Keratinocyte (primary cell): ENCODE measurements around the gene CHST13. TPM values are rescaled to one million over a fixed set of nuclear protein-coding genes. Genes with fewer than 3 reads are reported as not detected.

Experiments used
- DNase-seq: peaks from one replicate; pipeline ENCODE4 v3.0.0-alpha.2; 2011; ENCODE audit warnings: low read depth, missing footprints, low spot score
- FAIRE-seq: peaks from 2 replicates; lab custom pipeline; 2011; peaks lifted over from hg19 to GRCh38; lab: Jason Lieb, UNC
- H2AFZ ChIP-seq: 2 replicates; pipeline ENCODE4 v1.6.0; 2012; ENCODE audit warnings: low read length, control low read depth, inconsistent platforms; ENCODE audit not compliant: control insufficient read depth
- H3K27ac ChIP-seq: 2 replicates; pipeline ENCODE4 v1.5.1; 2011; ENCODE audit warnings: low read length; ENCODE audit not compliant: control insufficient read depth, insufficient read depth
- H3K27me3 ChIP-seq: 3 replicates; pipeline ENCODE4 v1.6.0; 2011; ENCODE audit warnings: low read length; ENCODE audit not compliant: control insufficient read depth, insufficient read depth; ENCODE audit errors: extremely low read depth
- H3K36me3 ChIP-seq, 2 experiments: 2 replicates in 1 of 2; 3 replicates in 1 of 2; pipeline ENCODE4 v1.5.1; 2011; ENCODE audit warnings: low read length in 2 of 2, mild to moderate bottlenecking in 1 of 2; ENCODE audit not compliant: control insufficient read depth in 2 of 2, insufficient read depth in 2 of 2; ENCODE audit errors: extremely low read depth in 1 of 2
- H3K4me1 ChIP-seq: 3 replicates; pipeline ENCODE4 v1.5.1; 2011; ENCODE audit warnings: low read length; ENCODE audit not compliant: control insufficient read depth, insufficient read depth; ENCODE audit errors: extremely low read depth
- H3K4me2 ChIP-seq: 3 replicates; pipeline ENCODE4 v1.6.0; 2011; ENCODE audit warnings: low read depth, low read length; ENCODE audit not compliant: control insufficient read depth, insufficient read depth; ENCODE audit errors: extremely low read depth
- H3K4me3 ChIP-seq, 3 experiments: fragments of 200-600 bp in 1 of 3; sonication (generic) in 1 of 3; 2 replicates in 2 of 3; 3 replicates in 1 of 3; pipeline ENCODE4 v1.5.1; 2011 to 2016; ENCODE audit warnings: low read length in 3 of 3, mild to moderate bottlenecking in 3 of 3, control low read depth in 2 of 3, inconsistent platforms in 1 of 3, low read depth in 1 of 3, mixed read lengths in 1 of 3, mixed run types in 1 of 3, moderate library complexity in 1 of 3; ENCODE audit not compliant: control insufficient read depth in 2 of 3, insufficient read depth in 2 of 3; ENCODE audit errors: extremely low read depth in 1 of 3
- H3K79me2 ChIP-seq: 2 replicates; pipeline ENCODE4 v1.6.0; 2012; ENCODE audit warnings: low read length; ENCODE audit not compliant: control insufficient read depth, insufficient read depth
- H3K9ac ChIP-seq: 3 replicates; pipeline ENCODE4 v1.6.0; 2011; ENCODE audit warnings: low read length; ENCODE audit not compliant: control insufficient read depth, insufficient read depth; ENCODE audit errors: extremely low read depth
- H3K9me1 ChIP-seq: 3 replicates; pipeline ENCODE4 v1.6.0; 2011; ENCODE audit warnings: low read length; ENCODE audit not compliant: control insufficient read depth, insufficient read depth; ENCODE audit errors: extremely low read depth
- H3K9me3 ChIP-seq: 2 replicates; pipeline ENCODE4 v1.5.1; 2012; ENCODE audit warnings: low read depth, low read length; ENCODE audit not compliant: control insufficient read depth
- H4K20me1 ChIP-seq: 3 replicates; pipeline ENCODE4 v1.6.0; 2011; ENCODE audit warnings: low read length; ENCODE audit not compliant: control insufficient read depth, insufficient read depth; ENCODE audit errors: extremely low read depth
- EZH2 ChIP-seq: IDR thresholded peaks from one replicate; pipeline ENCODE4 v1.6.1; 2012; ENCODE audit warnings: inconsistent platforms, mild to moderate bottlenecking, low read length, moderate library complexity
- dilution Hi-C: fragments of 300-500 bp; cut with MboI; formaldehyde crosslinking; loops from one replicate; pipeline ENCODE4 v1.7.0; 2020; ENCODE audit warnings: low sequenced_read_pairs; ENCODE audit not compliant: extremely low pct_ligation_motif_present
- polyA plus RNA-seq, 5 experiments: library from polyadenylated mRNA; depleted of rRNA in 3 of 5; stranded (reverse) in 3 of 5; stranded (forward) in 1 of 5; unstranded in 1 of 5; fragments of >200 nt; gene quantifications; 1 replicate in 1 of 5; 2 replicates in 3 of 5; 3 replicates in 1 of 5; pipeline versions ENCODE4 v1.2.1 to v1.2.3, GENCODE V29; 2011 to 2012; ENCODE audit warnings: missing spikeins in 2 of 5, low read depth in 1 of 5, low replicate concordance in 1 of 5
- TF ChIP-seq, protein P1 (sequence below), 3 experiments: IDR thresholded peaks in 1 of 3; conservative IDR thresholded peaks in 1 of 3; optimal IDR thresholded peaks in 1 of 3; 2 replicates in 2 of 3; 3 replicates in 1 of 3; pipeline versions ENCODE3 to v1.5.1; 2011; ENCODE audit warnings: low read length in 3 of 3, mild to moderate bottlenecking in 3 of 3, moderate library complexity in 2 of 3, control low read depth in 1 of 3, inconsistent platforms in 1 of 3; ENCODE audit not compliant: insufficient read depth in 2 of 3; ENCODE audit errors: extremely low read depth in 1 of 3

Gene CHST13
- polyA plus RNA-seq, 1 donor (not counting 4 experiments of a cell fraction or from before 2014, with no cell fraction given), result not detected

DNA sequence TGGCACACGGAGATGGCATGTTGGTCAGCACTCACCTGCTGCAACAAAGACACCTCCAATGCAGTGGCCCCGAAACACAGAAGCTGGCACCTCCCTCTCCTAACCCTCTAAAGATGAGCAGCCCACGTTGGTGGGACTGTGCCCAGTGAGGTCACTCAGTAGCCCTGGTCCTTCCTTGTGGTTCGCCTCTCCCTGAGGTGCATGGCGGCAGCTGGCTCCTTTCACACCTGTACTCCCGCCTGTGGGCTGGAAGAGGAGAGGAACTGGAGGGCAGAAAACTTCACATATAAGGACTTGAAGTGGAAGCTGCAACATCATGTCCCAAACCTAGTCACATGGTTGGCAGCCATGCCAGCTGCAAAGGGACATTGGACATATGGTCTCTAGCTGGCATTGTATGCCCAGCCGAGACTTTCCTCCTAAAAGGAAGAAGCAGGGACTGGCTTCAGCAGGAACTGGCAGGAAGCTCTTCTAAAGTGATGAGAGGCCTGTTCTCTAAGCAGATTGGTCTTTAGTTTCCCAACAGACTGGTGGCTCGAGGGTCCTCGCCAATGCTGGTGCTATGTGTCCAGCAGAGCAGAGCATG, 45.5 kb downstream of the CHST13 start:
- Histone ChIP-seq H3K9ac (no peak overlapping the region), H3K36me3 (no peaks in the 10 kb centered on the region), H3K4me3 (no peak overlapping the region), H3K9me1 (no peaks in the 10 kb centered on the region), H4K20me1 (no peaks in the 10 kb centered on the region), H3K9me3 (no peaks in the 10 kb centered on the region), H3K4me1 (peaks cover 11% of the 10 kb centered on the region), H3K27ac (no peak overlapping the region), H3K27me3 (no peaks in the 10 kb centered on the region), H3K4me2 (no peak overlapping the region), H3K79me2 (no peaks in the 10 kb centered on the region), H2AFZ (no peak overlapping the region)
- FAIRE-seq, result no peak
- dilution Hi-C loops, result no loop called here
- DNase-seq, result no peak
- TF ChIP-seq, protein P1, sequence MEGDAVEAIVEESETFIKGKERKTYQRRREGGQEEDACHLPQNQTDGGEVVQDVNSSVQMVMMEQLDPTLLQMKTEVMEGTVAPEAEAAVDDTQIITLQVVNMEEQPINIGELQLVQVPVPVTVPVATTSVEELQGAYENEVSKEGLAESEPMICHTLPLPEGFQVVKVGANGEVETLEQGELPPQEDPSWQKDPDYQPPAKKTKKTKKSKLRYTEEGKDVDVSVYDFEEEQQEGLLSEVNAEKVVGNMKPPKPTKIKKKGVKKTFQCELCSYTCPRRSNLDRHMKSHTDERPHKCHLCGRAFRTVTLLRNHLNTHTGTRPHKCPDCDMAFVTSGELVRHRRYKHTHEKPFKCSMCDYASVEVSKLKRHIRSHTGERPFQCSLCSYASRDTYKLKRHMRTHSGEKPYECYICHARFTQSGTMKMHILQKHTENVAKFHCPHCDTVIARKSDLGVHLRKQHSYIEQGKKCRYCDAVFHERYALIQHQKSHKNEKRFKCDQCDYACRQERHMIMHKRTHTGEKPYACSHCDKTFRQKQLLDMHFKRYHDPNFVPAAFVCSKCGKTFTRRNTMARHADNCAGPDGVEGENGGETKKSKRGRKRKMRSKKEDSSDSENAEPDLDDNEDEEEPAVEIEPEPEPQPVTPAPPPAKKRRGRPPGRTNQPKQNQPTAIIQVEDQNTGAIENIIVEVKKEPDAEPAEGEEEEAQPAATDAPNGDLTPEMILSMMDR (optimal IDR thresholded peaks at IDR 0.05 in 1 of 3, IDR thresholded peaks at IDR 0.05 in 1 of 3, conservative IDR thresholded peaks at IDR 0.05 in 1 of 3; ENCODE audit: extremely low read depth in 1 of 3, insufficient read depth in 2 of 3, low read length in 3 of 3), result no peak
- TF ChIP-seq EZH2, result no peak

DNA sequence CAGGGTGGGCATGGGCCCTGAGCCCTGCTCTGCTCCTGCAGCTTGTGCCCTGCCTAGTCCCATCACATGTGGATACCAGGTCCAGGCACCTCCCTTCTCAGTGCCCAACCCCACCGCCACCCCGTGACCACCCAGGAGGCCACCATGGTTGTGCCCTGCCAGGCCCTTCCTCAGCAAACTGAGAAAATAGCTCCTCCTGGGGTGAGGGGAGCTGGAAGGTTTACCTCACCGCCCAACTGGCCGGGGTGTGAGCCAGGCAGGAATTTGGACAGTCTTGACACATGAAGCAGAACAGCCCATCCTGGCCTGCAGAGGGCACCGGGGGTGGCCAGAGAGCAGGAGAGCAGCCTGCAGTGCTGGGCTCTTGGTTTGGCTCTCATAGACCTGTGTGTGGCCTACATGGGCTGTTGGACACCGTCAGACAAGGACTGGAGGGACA, 46.2 kb downstream of the CHST13 start:
- no peak for TF ChIP-seq EZH2
- TF ChIP-seq, protein P1 (optimal IDR thresholded peaks at IDR 0.05 in 1 of 3, IDR thresholded peaks at IDR 0.05 in 1 of 3, conservative IDR thresholded peaks at IDR 0.05 in 1 of 3; ENCODE audit: extremely low read depth in 1 of 3, insufficient read depth in 2 of 3, low read length in 3 of 3), result peak in 1 of 3 experiments; percentile 21
- FAIRE-seq, result no peak
- H3K79me2 ChIP-seq, result no peaks in the 10 kb centered on the region
- H3K4me2 ChIP-seq, result no peak overlapping the region
- no peak overlapping the region for H3K9ac ChIP-seq
- dilution Hi-C loops, result no loop called here
- H3K4me1 ChIP-seq, result peaks cover 11% of the 10 kb centered on the region
- no peak overlapping the region for H3K27ac ChIP-seq
- no peaks in the 10 kb centered on the region for H3K9me3 ChIP-seq
- H3K27me3 ChIP-seq, result no peaks in the 10 kb centered on the region
- no peaks in the 10 kb centered on the region for H3K9me1 ChIP-seq
- no peaks in the 10 kb centered on the region for H3K36me3 ChIP-seq
- no peak for DNase-seq
- H4K20me1 ChIP-seq, result no peaks in the 10 kb centered on the region
- no peak overlapping the region for H2AFZ ChIP-seq
- H3K4me3 ChIP-seq, result no peak overlapping the region
